Left lobe of liver (tissue), 2 donors: ENCODE data around the gene OR4B1. TPM values are rescaled to one million over a fixed set of nuclear protein-coding genes. Genes with fewer than 3 reads are reported as not detected.

Experiments used
- ATAC-seq: fragments of 200-7000 bp; cut with Tn5 transposase; one replicate; pipeline ENCODE4 v1.9.1; 2020; ENCODE audit warnings: mild to moderate bottlenecking, moderate library complexity
- DNase-seq: peaks from one replicate; pipeline ENCODE4 v3.0.0-alpha.2; 2020; ENCODE audit warnings: low spot score
- total RNA-seq: library from RNA; stranded (reverse); gene quantifications from one replicate; pipeline ENCODE4 v1.2.1, GENCODE V29; 2021
- donor health status: DM: no; HTN: no; CAD: no; lungs with moderate emphysema.
- donor health status: DM: no; HTN: yes; CAD: no.

OR4B1 gene
- total RNA-seq, 1 donor from 2014 or later: not detected

GRCh38 chr11:48248902-48249301 lies 32.3 kb downstream of the OR4B1 start:
- ATAC-seq (no peak), DNase-seq (no peak)

GRCh38 chr11:48261600-48261999 lies 45.0 kb downstream of the OR4B1 start:
- ATAC-seq (no peak), DNase-seq (no peak)

GRCh38 chr11:48263423-48263911 lies 46.9 kb downstream of the OR4B1 start, which contains the start of gene OR4X1:
TSS of gene OR4X1 (plus strand) at chr11:48263861. CDS start at chr11:48263861, 0 bp downstream.
- ATAC-seq (no peak), DNase-seq (no peak)

Other genes with a start within 250 kb of the OR4B1 start
- 22.7 TPM for gene PTPRJ, start 236.3 kb upstream of the OR4B1 start, total RNA-seq
- not detected for gene OR4X2, start 28.3 kb downstream of the OR4B1 start, total RNA-seq
- not detected for gene OR4X1, start 47.1 kb downstream of the OR4B1 start, total RNA-seq
- not detected for gene OR4S1, start 89.4 kb downstream of the OR4B1 start, total RNA-seq
- gene OR4C3, start 108.1 kb downstream of the OR4B1 start, total RNA-seq: not detected
- not detected for gene OR4C5, start 149.7 kb downstream of the OR4B1 start, total RNA-seq